ENCODE measurements around the gene CFAP43.

DNA sequence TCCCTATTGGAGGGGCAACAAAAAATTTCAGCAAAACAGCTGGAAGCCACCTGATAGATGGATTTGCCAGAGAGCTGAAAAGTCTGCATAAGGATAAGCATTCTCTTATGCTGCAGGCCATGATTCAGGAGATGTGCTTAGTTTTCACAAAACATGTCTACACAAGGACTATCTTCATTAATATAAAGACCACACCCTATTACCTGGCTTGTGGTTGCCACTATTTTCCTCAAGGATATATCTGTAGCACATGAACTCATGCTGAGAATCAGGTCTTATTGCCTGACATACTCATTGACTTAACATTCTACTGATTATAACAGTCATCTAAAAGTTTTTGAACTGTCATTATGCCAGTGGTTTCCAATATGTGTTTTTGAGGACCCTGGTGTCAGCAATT, 139.4 kb downstream of the CFAP43 start:
- TF ChIP-seq CTCF (conservative IDR thresholded peaks at IDR 0.05 in 1 of 2, IDR thresholded peaks at IDR 0.05 in 1 of 2; ENCODE audit: low read depth in 1 of 2, low read length in 2 of 2) (no peak), EZH2 (IDR thresholded peaks at IDR 0.05; ENCODE audit: low read length, missing control alignments) (no peak)

Data from fibroblast of lung (primary cell).